Raji (cell line): ENCODE measurements around the gene AMOTL1.

Experiments
- POLR2A ChIP-seq: IDR thresholded peaks from 2 replicates; pipeline ENCODE4 v1.6.1; 2011; ENCODE audit warnings: low read depth, low read length, control low read depth; ENCODE audit not compliant: insufficient read depth

The AMOTL1 gene

DNA sequence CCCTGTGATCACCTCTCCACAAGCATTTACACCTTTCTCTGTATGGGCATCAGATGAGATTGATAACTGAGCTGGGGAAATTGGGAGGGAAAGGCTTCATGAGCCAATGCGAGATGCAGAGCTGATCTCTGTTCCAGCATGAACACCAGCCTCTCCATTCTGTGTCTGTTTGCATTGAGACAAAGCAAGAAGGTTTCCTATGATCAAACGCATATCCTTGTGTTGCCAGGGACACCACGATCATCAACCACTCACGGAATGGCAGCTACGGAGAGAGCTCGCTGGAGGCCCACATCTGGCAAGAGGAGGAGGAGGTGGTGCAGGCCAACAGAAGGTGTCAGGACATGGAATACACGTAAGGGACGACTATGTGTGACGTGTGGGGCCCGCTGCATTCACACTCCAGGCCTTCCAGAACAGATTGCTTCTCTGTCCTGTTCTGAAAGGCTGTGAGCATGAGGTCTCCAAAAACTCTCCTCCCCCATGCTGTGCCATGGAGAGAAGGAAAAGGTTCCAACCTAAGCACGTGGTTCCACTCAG lies 96.4 kb downstream of the AMOTL1 start:
- TF ChIP-seq POLR2A = no peak

DNA sequence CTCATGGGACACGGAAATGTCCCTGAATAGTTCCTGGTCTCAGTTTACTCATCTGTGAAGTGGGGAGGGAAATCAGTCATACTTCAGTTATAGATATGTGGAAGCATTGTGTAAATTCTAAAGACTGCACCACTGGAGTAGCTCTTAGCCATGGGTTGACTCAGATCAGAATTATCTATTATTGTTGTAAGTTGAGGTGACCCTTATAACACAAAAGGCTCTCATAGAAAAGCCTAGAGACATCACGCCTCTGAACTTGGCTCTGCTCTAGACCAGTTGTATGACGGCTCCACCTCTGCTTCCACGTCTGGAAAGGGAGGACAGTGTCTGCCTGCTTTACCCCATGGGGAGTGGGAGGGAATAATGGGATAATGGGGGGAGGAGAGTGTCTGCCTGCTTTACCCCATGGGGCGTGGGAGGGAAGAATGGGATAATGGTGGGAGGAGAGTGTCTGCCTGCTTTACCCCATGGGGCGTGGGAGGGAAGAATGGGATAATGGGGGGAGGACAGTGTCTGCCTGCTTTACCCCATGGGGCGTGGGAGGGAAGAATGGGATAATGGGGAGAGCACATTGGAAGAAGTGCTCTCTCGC lies 98.2 kb downstream of the AMOTL1 start:
- TF ChIP-seq POLR2A = no peak

DNA sequence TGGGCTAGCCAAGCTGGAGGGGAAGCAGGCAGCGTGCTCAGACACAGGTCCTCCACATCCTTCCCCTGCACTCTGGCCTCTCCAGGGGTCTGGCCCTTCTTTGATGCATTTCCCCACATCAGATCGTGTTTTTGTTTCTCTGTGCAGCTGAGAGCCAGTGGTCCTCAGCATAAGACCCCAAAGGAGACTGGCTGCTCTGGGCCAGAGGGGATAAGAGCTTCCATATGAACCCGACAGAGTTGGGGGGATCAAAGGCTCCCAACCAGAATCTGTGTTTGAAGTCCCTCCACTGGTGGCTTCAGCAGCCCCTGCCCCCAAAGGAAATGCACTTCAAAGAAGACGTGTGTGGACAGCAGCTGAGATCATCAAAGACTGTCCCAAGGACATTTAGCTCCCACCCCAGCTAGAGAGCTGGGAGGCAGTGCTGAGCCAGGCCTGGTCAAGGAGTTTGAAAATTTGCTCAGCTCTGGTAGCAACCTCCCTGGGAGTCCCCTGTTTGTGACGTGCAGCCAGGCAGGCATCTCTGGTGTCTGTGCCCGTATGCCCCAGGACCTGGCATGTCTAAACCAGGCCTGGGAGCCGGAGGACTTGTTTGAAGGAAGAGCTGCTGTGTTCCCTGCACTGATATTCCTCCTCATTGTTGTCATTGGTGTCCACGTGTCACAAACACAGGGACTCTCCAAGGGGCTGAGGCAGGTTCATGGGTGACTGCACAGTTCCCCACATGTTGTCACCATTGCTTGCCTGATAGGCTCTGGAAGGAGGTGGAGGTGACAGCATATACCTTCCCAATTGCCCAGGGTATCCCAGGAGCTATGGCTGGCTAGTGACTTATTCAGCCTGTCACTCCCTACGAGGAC lies 99.0 kb downstream of the AMOTL1 start:
- no peak for TF ChIP-seq POLR2A

DNA sequence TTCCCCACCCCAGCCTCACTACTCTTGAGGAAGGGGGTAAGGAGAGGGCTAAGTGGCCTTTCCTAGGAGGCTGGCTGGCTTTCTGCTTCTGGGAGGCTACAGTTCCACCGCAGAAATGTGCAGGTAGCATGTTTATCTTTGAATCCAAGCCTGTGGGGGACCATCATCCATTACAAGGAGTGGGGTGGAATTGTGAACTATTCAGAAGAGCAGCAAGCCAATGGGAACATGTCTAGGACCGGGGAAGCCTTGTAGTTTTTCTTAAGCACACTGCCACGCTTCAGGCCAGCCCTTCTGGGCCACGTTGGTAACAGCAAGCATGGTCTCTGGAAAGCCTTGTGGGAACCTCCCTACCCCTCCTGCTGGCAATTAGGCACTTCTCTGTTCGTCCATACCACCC lies 100.3 kb downstream of the AMOTL1 start:
- TF ChIP-seq POLR2A = no peak

DNA sequence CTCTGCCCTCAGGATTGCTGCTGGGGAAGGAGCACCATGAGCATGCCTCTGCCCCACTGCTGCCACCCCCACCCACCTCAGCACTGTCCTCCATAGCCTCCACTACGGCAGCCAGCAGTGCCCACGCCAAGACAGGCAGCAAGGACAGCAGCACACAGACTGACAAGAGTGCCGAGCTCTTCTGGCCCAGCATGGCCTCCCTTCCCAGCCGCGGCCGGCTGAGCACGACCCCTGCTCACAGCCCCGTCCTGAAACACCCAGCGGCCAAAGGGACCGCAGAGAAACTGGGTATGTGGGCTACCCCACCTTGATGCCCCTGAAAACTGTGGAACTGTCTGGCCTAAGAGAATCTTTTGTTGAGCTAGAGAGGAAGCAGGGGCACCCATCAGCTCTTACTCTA lies 101.0 kb downstream of the AMOTL1 start:
- TF ChIP-seq POLR2A = no peak

DNA sequence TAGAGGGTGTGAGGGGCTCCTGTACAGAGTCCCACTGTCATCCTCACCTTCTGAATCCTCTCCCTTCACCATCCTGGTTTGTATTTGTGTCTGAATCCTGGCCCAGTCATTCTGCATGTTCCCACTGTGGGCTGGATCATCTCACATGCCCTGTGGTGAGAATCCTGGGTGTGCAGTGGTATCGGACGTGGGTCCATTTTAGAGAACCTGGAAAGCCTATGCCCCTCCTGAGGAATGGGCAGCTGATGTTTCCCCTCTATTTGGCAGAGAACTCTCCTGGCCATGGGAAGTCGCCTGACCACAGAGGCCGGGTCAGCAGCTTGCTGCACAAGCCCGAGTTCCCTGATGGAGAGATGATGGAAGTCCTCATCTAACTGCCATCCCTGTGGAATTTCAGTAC lies 102.3 kb downstream of the AMOTL1 start:
- no peak for TF ChIP-seq POLR2A

DNA sequence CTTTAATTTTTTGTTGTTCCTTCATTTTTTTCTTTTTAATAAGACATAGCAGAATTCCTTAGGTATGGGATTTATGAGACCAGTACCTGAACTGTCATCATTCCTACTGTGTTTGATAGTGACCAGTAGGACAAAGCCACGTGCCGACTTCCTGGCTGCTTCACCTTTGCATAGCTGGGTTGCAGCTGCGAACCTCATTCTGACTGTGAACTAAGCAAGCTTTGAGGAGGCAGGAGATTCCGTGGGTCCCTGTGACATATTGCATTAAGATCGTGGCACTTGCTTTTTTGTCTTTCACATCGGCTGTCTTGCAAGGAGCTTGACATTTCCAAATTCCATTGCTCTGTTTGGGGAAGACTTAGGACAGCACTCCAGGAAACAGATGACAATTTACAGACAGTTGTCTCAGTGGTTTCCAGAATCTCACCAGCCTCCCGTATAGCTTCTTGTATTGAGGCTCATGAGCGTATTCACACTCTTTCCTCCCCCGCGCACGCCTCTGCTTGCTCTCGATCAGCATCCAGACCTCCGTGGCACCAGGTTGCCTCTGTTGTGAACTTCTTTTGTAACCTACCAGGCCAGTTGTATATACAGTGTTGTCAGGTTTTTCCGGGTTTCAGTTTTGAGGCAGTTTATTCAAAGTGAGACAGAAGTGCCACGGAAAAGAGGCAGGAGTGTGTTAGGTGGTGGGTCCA lies 103.5 kb downstream of the AMOTL1 start:
- no peak for TF ChIP-seq POLR2A

DNA sequence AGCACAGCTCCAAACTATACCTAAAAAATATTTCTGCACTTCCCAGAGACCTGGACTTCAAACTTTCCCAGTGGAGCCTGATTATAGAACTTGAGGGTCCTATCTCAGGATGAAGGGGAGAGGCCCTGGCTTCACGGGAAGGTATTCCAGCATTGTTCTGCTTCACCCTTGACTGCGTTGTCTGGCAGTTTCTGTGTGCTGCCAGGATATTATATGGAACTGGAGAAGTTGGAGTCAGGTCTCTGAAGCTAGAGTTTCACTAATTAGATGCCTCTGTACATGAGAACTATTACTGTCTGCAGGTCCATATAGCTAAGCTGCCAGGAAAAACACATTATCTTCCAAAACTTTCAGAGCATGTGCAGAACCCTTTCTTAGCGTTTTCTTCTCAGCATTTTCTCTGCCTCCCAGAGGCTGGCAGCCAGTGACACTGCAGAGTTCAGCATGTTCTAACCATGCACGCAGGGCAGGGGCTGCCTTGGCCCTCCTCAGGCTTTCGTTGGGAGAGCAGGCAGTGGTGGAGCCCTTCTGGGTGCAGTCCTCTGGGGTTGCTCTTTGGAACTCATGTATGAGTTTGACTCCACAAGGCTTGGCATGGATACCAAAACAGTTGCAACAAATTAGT lies 105.9 kb downstream of the AMOTL1 start:
- no peak for TF ChIP-seq POLR2A

DNA sequence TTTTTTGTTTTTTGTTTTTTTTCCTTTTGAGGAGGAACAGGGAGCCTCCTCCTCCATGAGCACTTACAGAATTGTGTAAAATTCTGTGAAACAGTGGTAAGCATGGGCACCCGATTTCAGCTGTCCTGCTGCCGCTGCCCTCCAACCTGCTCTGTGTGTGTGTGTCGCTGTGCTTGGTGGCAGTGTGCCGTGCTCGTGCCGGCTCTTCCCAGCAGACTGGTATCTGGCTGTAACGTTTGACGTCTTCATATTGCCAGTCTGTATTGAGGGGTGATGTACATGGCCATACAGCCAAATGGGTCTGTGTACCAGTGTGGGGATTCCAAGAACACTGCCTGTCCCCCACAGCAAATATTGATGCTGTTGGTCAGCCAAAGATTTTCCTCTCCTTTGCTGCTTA lies 108.1 kb downstream of the AMOTL1 start:
- no peak for TF ChIP-seq POLR2A

DNA sequence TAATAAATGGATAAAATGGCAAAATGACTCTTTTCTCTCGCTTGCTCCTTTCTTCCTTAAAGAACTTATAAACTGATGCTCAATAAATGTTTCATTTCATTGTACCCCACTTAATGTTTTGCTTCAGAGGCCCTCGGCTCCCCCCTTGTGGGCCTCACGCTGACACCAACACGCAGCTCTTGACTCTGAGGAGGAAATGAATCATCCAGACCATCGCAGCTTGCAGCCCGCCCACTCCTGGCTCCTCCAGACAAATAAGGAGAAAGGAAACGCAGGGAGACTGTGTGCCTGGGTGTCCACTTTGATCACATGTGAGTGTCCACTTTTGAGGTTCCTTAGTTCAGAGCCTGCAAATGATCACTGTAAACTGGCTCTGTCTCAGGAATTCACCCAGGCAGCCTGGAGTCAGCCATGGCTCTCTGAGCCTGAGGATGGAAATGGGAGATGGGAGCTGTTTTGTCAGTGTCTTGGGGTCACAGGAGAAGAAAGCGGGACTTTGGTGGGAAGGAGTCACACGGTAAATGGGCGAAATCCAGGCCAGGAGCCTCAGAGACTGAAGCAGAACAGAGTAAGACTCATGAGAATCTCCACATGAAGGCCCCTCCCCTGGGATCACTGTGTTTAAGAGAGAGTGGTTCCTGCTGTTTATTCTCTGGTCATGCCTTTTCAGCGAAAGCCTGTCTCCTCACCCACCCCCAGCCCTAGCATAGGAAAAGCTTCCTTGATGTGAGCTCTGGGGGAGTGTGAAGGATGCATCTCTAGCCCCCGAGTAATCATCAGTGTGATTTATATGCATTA lies 108.7 kb downstream of the AMOTL1 start:
- TF ChIP-seq POLR2A = no peak

DNA sequence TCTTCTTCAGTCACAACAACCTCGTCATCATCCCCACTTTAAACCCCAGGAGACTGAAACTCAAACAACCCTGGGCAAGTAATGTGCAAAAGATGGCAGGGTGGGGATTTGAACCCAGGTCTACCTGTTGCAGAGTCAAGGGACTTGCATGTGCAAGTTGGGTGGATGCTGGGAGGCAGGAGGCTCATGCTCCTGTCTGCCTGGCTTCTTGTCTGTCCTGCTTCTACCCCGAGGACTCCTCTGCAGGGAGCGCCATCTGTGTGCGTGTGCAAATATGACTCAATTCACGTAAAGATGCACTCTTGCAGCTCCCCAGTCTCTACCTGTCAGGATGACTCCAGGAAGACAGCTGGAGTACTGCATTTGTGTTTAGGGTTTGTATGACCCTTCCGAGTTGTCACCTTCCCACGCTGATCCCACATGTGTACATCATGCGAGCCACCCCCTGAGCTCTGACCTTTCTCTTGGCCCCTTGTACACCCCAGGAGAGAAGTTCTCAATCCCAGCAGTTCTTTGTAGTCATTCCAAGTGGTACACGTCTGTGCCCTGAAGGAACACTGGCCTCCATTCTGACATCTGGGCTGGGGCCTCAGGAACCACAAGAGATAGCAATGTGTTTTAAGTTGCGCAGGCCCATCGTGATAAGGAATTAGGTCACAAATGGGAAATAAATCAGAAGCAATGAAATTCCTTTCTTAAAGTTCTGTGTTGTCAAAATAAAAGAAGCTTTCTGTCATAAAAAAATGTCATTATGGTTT lies 109.5 kb downstream of the AMOTL1 start:
- no peak for TF ChIP-seq POLR2A

DNA sequence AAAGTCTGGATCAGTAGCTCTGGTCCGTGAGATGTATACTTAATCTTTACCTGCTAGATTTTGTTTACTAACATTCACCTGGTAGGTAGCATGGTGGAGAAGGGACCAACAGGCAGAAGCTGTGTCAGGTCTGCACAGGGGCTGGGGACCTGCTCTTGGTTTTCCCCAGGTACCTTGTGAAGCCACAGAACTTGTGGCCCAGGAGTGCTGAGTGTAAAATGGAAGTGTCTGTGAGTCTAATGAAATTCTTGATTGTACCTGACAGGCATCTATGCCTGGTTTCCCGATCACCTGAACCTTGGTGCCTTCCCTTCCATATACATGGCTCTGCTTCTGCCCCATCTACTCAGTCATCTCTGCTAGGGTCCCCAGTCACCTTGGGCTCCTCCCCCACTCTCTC lies 110.8 kb downstream of the AMOTL1 start:
- no peak for TF ChIP-seq POLR2A

DNA sequence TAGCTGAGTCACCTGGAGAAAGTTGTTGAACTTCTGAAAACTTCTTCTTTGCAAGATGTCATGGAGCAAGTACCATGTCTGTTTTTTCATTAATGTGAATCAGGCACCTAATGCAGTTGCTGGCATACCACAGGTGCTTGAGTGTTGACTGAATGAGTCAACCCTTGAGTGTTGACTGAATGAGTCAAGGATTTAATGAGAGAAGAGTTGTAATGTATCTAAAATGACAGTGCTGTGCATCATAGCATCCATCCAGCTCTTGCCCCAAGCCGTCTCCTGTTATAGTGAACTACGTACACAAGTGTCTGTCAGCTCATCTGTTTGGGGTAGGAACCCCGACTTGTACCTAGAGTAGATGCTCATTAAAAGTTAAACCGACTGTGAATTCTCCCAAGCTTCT lies 112.1 kb downstream of the AMOTL1 start:
- no peak for TF ChIP-seq POLR2A

DNA sequence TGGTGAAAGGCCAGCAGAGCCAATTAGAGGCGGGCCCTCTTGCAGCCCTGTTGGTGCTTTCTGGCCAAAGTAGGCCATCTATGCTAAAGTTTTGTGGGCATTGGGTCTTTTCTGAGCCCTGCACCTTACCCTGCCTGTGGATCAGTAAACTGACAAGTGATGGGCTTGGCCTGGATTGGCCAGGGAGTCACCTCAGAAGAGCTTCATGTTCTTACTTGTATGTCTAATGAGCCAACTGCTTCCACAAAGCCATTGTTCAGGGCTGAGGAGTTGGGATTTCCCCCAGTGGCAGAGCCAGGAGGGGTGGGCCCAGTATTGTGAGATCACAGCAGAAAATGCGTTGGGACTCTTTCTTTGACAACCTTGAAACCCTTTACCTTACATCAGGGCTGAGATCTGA lies 114.8 kb downstream of the AMOTL1 start:
- no peak for TF ChIP-seq POLR2A

DNA sequence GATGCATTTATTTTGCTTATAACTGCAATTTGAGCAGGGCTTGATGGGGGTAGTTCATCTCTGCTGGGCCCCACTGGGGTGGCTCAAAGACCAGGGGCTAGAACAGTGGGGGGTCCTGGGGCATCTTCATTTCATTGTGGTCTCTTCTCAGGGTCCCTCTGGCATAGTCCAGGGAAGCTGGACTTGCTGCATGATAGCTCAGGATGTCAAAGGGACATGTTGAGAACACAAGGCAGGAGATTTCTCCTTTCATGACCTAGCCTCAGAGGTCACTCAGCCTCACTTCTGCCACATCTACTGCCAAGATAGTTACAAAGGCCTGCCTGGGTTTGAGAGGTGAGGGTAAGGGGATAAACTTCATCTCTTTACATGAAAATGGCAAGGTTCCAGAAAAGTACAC lies 115.7 kb downstream of the AMOTL1 start:
- TF ChIP-seq POLR2A = no peak

DNA sequence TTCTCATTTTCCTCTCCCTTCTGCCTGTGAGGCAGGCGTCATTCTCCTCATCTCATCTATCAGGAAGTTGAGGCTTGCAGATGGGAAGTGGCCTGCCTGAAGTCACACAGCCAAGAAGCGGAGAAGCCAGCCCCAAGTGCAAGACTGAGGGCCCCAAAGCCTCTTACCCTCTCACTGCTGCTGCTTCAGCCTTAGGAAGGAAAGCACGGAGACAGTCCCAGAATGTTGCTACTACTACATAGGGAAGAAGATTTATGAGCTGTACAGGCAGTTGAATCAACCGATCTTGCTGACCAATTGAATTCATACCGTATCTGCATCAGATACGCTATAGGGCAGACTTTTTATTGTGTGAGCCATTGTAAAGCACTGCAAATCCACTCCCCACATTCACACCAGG lies 116.2 kb downstream of the AMOTL1 start:
- TF ChIP-seq POLR2A = no peak
